HG03095 (cell line): Measurements from ENCODE around the gene PCDHB10.

Source experiments
- ATAC-seq: cut with Tn5 transposase; IDR thresholded peaks from one replicate; pipeline ENCODE4 v1.9.1; 2021; ENCODE audit warnings: moderate library complexity; ENCODE audit not compliant: unreplicated experiment

Gene PCDHB10

GRCh38 chr5:141236516-141237313 lies 44.6 kb downstream of the PCDHB10 start:
- no peak for ATAC-seq

GRCh38 chr5:141241496-141241895 lies 49.3 kb downstream of the PCDHB10 start:
- ATAC-seq, result no peak
